SU-DHL-6 (cell line): ENCODE data around the gene CDKL1.

Experiments
- H2AFZ ChIP-seq: fragments of 200-600 bp; sonication (generic); 2 replicates; pipeline ENCODE4 v1.6.1; 2014; ENCODE audit warnings: low read depth, mild to moderate bottlenecking, moderate library complexity, mixed read lengths, antibody characterized with exemption, low read length; ENCODE audit not compliant: severe bottlenecking
- H3F3A ChIP-seq: fragments of 200-600 bp; shearing (Covaris generic); 2 replicates; pipeline ENCODE4 v1.6.0; 2016; ENCODE audit warnings: antibody characterized with exemption, mild to moderate bottlenecking; ENCODE audit not compliant: insufficient read depth
- H3K27ac ChIP-seq: fragments of 200-600 bp; sonication (generic); 2 replicates; pipeline ENCODE4 v1.5.1; 2016; ENCODE audit warnings: low read depth, mild to moderate bottlenecking, low read length, moderate library complexity, mixed read lengths
- H3K27me3 ChIP-seq: fragments of 200-600 bp; sonication (generic), shearing (Covaris generic); 2 replicates; pipeline ENCODE4 v1.6.0; 2014; ENCODE audit warnings: mild to moderate bottlenecking, low read length
- H3K36me3 ChIP-seq: fragments of 200-600 bp; sonication (generic); 2 replicates; pipeline ENCODE4 v1.6.1; 2014; ENCODE audit warnings: mild to moderate bottlenecking, low read length, mixed read lengths
- H3K4me2 ChIP-seq: fragments of 300-600, 200-600 bp; shearing (Covaris generic), sonication (generic); 2 replicates; pipeline ENCODE4 v1.6.0; 2014; ENCODE audit warnings: low read length, low read depth, mild to moderate bottlenecking; ENCODE audit not compliant: poor library complexity, severe bottlenecking
- H3K4me3 ChIP-seq: fragments of 200-600 bp; sonication (generic); 2 replicates; pipeline ENCODE4 v1.5.1; 2014; ENCODE audit warnings: antibody characterized with exemption, low read length, mild to moderate bottlenecking, mixed read lengths; ENCODE audit not compliant: insufficient read depth, poor library complexity, severe bottlenecking
- H3K79me2 ChIP-seq: fragments of 200-600 bp; sonication (generic); 2 replicates; pipeline ENCODE4 v1.6.1; 2014; ENCODE audit warnings: mild to moderate bottlenecking, low read length, moderate library complexity; ENCODE audit not compliant: insufficient read depth
- H3K9ac ChIP-seq: fragments of 200-600 bp; sonication (generic); 2 replicates; pipeline ENCODE4 v1.7.0; 2014; ENCODE audit warnings: mild to moderate bottlenecking, low read length
- H3K9me2 ChIP-seq: fragments of 200-600 bp; sonication (generic); replicated peaks from 2 replicates; pipeline ENCODE4 v1.6.1; 2014; ENCODE audit warnings: low read length; ENCODE audit not compliant: insufficient read depth
- H3K9me3 ChIP-seq: fragments of 200-600 bp; sonication (generic); 2 replicates; pipeline ENCODE4 v1.6.1; 2014; ENCODE audit warnings: low read length, mixed read lengths; ENCODE audit not compliant: insufficient read depth
- H4K20me1 ChIP-seq: fragments of 200-600 bp; sonication (generic); 2 replicates; pipeline ENCODE4 v1.6.1; 2014; ENCODE audit warnings: low read depth, mild to moderate bottlenecking, antibody characterized with exemption, low read length, moderate library complexity, mixed read lengths
- CTCF ChIP-seq: fragments of 200-600 bp; sonication (generic); IDR thresholded peaks from one replicate; pipeline ENCODE4 v1.5.1; 2017; ENCODE audit warnings: antibody characterized with exemption, mild to moderate bottlenecking, low read length, moderate library complexity; ENCODE audit not compliant: insufficient read depth, poor library complexity, severe bottlenecking
- EZH2phosphoT487 ChIP-seq: fragments of 200-600 bp; sonication (generic), shearing (Covaris generic); conservative IDR thresholded peaks from 2 replicates; pipeline ENCODE4 v1.6.1; 2018; ENCODE audit warnings: mild to moderate bottlenecking, antibody characterized with exemption, low read length, moderate library complexity, mixed read lengths

CDKL1 gene

GRCh38 chr14:50380455-50380854, 16.2 kb downstream of the CDKL1 start:
- Histone ChIP-seq H3K27me3 (no peaks in the 10 kb centered on the region), H3F3A (no peaks in the 10 kb centered on the region), H3K4me3 (no peak overlapping the region), H3K9me3 (no peaks in the 10 kb centered on the region), H4K20me1 (no peaks in the 10 kb centered on the region), H2AFZ (no peak overlapping the region), H3K79me2 (no peaks in the 10 kb centered on the region), H3K4me2 (no peak overlapping the region), H3K9me2 (no peaks in the 10 kb centered on the region), H3K36me3 (no peaks in the 10 kb centered on the region), H3K27ac (no peak overlapping the region), H3K9ac (no peak overlapping the region)
- TF ChIP-seq CTCF (no peak), EZH2phosphoT487 (no peak)

- Histone ChIP-seq H3K79me2 (no peaks in the 10 kb centered on the region), H3K9ac (no peak overlapping the region), H2AFZ (no peak overlapping the region), H3K4me2 (no peak overlapping the region), H3K27me3 (no peaks in the 10 kb centered on the region), H3K27ac (no peak overlapping the region), H3K9me2 (no peaks in the 10 kb centered on the region), H3K36me3 (no peaks in the 10 kb centered on the region), H3F3A (no peaks in the 10 kb centered on the region), H3K4me3 (no peak overlapping the region), H4K20me1 (no peaks in the 10 kb centered on the region), H3K9me3 (no peaks in the 10 kb centered on the region)
- TF ChIP-seq EZH2phosphoT487 (no peak), CTCF (no peak)
Observed at GRCh38 chr14:50379563-50379962, 17.1 kb downstream of the CDKL1 start.

- no peak for TF ChIP-seq CTCF
- TF ChIP-seq EZH2phosphoT487, result no peak
- Histone ChIP-seq H2AFZ (no peak overlapping the region), H3K9ac (no peak overlapping the region), H3F3A (no peaks in the 10 kb centered on the region), H3K36me3 (no peaks in the 10 kb centered on the region), H3K79me2 (no peaks in the 10 kb centered on the region), H3K9me2 (no peaks in the 10 kb centered on the region), H3K27me3 (no peaks in the 10 kb centered on the region), H3K9me3 (no peaks in the 10 kb centered on the region), H3K4me3 (no peak overlapping the region), H4K20me1 (no peaks in the 10 kb centered on the region), H3K4me2 (no peak overlapping the region), H3K27ac (no peak overlapping the region)
Observed at GRCh38 chr14:50377550-50378085, 19.1 kb downstream of the CDKL1 start.

- H3K4me3 ChIP-seq, result no peak overlapping the region
- H3K9me2 ChIP-seq, result no peaks in the 10 kb centered on the region
- no peaks in the 10 kb centered on the region for H3F3A ChIP-seq
- no peak overlapping the region for H3K4me2 ChIP-seq
- TF ChIP-seq EZH2phosphoT487 (no peak), CTCF (no peak)
- no peaks in the 10 kb centered on the region for H3K27me3 ChIP-seq
- H3K9me3 ChIP-seq, result no peaks in the 10 kb centered on the region
- no peak overlapping the region for H3K27ac ChIP-seq
- H3K9ac ChIP-seq, result no peak overlapping the region
- H4K20me1 ChIP-seq, result no peaks in the 10 kb centered on the region
- no peaks in the 10 kb centered on the region for H3K79me2 ChIP-seq
- H3K36me3 ChIP-seq, result no peaks in the 10 kb centered on the region
- no peak overlapping the region for H2AFZ ChIP-seq
Observed at GRCh38 chr14:50375760-50376159, 20.9 kb downstream of the CDKL1 start.
